Mesodermal cell (in vitro differentiated cells): Measurements from ENCODE around the gene CTDSP1.

Experiments used
- H3K27ac ChIP-seq: 2 replicates; pipeline ENCODE4 v1.7.0; 2013; ENCODE audit warnings: mild to moderate bottlenecking, low read depth, low read length, moderate library complexity; ENCODE audit not compliant: severe bottlenecking
- H3K36me3 ChIP-seq: 2 replicates; pipeline ENCODE4 v1.7.1; 2013; ENCODE audit warnings: mild to moderate bottlenecking, low read length, moderate library complexity; ENCODE audit not compliant: control insufficient read depth, insufficient read depth
- H3K4me1 ChIP-seq: one replicate; pipeline ENCODE4 v1.7.1; 2013; ENCODE audit warnings: mild to moderate bottlenecking, low read length; ENCODE audit not compliant: insufficient read depth, control insufficient read depth, poor library complexity, severe bottlenecking
- H3K4me3 ChIP-seq: 2 replicates; pipeline ENCODE4 v1.7.0; 2013; ENCODE audit warnings: low read length, control low read depth, mild to moderate bottlenecking; ENCODE audit not compliant: insufficient read depth, poor library complexity, severe bottlenecking; ENCODE audit errors: extremely low read depth
- H3K9me3 ChIP-seq: 2 replicates; pipeline ENCODE4 v1.7.1; 2013; ENCODE audit warnings: mild to moderate bottlenecking, low read length, moderate library complexity; ENCODE audit not compliant: control insufficient read depth
- WGBS, 2 experiments: methylation state at CpG; one replicate each; pipeline ENCODE4 v1.1.5; 2013; ENCODE audit warnings: missing lambda C conversion rate in 2 of 2; ENCODE audit not compliant: insufficient coverage in 2 of 2; 5-methylcytosine and 5-hydroxymethylcytosine counted together

Gene CTDSP1

DNA sequence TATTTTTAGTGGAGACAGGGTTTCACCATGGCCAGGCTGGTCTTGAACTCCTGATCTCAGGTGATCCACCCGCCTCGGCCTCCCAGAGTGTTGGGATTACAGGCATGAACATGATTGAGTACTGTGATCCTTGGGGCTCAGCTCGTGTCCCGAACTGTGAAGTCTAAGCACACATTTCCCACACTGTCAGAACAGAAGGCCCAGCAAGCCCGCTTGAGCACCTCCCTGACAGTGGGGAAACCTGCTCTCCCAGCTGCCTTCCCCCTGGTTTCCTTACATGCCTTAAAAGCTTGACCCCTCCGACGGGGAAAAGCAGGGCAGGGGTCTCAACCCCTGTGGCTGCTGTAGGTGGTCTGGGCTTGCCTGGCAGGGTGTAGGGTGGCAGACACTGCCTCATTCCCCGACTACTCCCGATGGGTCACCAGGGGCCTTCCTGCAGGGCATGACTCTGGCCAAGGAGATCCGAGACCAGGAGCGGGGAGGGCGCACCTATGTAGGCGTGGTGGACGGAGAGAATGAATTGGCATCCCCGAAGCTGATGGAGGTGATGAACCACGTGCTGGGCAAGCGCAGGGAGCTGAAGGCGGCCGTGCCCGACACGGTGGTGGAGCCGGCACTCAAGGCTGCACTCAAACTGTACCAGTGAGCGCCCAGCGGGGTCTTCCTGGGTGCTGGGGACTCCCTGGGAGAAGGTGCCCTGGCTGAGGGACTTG lies 29.3 kb downstream of the CTDSP1 start:
- Histone ChIP-seq H3K4me3 (no peak overlapping the region), H3K27ac (no peak overlapping the region), H3K4me1 (no peaks in the 10 kb centered on the region), H3K36me3 (no peaks in the 10 kb centered on the region), H3K9me3 (no peaks in the 10 kb centered on the region)
- 92 to 96% methylated on average over 19 of the region's 24 CpGs for WGBS, 2 experiments

DNA sequence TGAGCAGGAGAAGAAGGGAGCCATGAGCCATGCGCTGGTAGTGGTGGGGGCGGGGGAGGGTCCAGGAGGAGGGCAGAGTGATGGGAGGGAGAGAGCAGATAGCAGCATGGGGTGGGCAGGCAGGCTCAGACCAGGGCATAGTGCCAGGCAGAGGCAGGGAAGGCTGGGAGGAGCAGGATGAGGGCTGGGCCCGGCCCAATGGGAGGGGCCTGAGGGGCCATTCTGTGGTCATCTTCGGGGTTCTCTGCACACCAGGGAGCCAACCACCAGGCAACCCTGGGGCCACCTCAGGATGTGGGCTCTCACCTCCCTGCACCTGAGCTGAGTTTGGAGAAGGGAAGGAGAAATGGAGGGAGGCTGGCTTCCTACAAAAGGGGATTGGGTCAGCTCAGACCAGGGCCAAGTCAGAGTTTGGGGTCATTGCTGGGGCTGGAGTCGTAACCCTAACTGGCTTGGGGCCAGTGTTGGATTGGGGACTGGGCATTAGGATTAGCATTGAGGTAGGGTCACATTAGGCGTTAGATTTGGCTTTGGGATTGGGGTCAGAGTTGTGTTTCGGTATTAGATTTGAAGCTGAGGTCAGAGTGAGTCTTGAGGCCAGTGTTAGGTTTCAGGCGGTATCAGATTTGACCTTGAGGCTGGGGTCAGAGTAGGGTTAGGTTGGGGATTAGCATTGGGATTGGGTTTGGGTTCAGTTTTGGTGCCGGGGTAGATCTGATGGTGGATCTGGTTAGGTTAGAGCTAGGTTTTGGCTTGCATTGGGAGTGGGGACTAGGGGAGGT lies 30.4 kb downstream of the CTDSP1 start:
- Histone ChIP-seq H3K36me3 (no peaks in the 10 kb centered on the region), H3K4me1 (no peaks in the 10 kb centered on the region), H3K4me3 (no peak overlapping the region), H3K27ac (no peak overlapping the region), H3K9me3 (no peaks in the 10 kb centered on the region)
- WGBS, 2 experiments, result 82 to 93% methylated on average over 6 to 7 of the region's 9 CpGs

GRCh38 chr2:218430721-218431120 lies 31.1 kb downstream of the CTDSP1 start:
- WGBS, 2 experiments, result 94 to 97% methylated on average over 8 to 9 of the region's 11 CpGs
- no peaks in the 10 kb centered on the region for H3K36me3 ChIP-seq
- H3K4me1 ChIP-seq, result no peaks in the 10 kb centered on the region
- no peaks in the 10 kb centered on the region for H3K9me3 ChIP-seq
- no peak overlapping the region for H3K4me3 ChIP-seq
- no peak overlapping the region for H3K27ac ChIP-seq

GRCh38 chr2:218431878-218432277 lies 32.2 kb downstream of the CTDSP1 start:
- Histone ChIP-seq H3K36me3 (no peaks in the 10 kb centered on the region), H3K27ac (no peak overlapping the region), H3K4me1 (no peaks in the 10 kb centered on the region), H3K4me3 (no peak overlapping the region), H3K9me3 (no peaks in the 10 kb centered on the region)
- WGBS, 2 experiments, result 84 to 85% methylated on average over 8 to 10 of the region's 10 CpGs

- Histone ChIP-seq H3K9me3 (no peaks in the 10 kb centered on the region), H3K27ac (no peak overlapping the region), H3K4me3 (no peak overlapping the region), H3K4me1 (no peaks in the 10 kb centered on the region), H3K36me3 (no peaks in the 10 kb centered on the region)
- WGBS, 2 experiments, result 94 to 95% methylated on average over 3 to 5 of the region's 8 CpGs
Observed at GRCh38 chr2:218432676-218433365, 33.2 kb downstream of the CTDSP1 start.

DNA sequence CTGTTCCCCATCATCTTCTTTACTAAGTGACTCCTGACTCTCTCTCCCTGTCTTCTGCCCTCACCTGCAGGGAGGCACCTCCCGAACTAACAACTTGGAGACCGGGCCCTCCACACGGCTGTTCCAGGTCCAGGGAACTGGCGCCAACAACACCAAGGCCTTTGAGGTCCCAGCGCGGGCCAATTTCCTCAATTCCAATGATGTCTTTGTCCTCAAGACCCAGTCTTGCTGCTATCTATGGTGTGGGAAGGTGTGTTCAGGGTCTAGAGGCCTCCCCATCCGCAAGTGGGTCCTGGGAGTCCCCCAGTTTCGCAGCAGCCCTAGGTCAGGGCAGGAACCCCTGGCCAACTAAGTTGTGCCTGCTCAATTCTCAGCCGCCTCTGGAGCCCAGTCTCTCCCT lies 34.8 kb downstream of the CTDSP1 start:
- no peak overlapping the region for H3K27ac ChIP-seq
- H3K36me3 ChIP-seq, result no peaks in the 10 kb centered on the region
- no peaks in the 10 kb centered on the region for H3K9me3 ChIP-seq
- no peaks in the 10 kb centered on the region for H3K4me1 ChIP-seq
- WGBS, 2 experiments, result 92 to 96% methylated on average over 7 to 8 of the region's 9 CpGs
- no peak overlapping the region for H3K4me3 ChIP-seq

DNA sequence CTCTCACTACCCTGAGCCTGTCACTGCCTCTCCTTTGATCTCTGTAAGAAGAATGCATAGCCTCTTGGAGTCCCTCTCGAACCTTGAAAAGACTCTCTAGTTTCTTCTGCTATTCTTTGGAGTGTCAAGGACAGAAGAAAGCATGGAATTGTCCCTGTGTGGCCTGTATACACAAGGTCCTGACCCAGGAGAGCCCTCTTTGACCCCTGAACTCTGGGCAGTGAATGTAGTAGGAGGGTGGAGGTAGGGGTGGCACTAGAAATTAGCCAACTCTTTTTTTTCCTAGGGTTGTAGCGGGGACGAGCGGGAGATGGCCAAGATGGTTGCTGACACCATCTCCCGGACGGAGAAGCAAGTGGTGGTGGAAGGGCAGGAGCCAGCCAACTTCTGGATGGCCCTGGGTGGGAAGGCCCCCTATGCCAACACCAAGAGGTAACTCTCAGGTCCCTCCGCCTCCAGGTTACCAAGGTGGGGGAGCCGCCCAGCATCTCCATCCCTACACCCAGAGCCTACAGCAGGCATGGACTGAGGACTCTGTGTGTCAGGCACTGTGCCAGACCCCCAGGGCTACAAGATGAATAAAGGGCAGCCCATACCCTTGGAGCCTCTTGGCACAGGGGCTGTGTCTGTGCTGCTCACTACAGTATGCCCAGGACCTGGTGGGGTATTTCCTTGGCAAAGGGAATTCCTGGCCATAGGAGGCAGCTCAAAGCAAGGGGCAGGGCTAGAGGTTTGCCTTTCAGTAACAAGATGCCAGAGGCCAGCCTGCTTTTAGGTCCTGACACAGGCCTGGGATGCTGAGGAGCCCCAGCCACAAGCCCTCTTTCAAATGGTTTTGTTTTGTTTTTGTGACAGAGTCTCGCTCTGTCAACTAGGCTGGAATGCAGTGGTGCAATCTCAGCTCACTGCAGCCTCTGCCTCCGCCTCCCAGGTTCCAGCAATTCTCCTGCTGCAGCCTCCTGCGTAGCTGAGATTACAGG lies 35.6 kb downstream of the CTDSP1 start:
- H3K27ac ChIP-seq, result no peak overlapping the region
- H3K9me3 ChIP-seq, result no peaks in the 10 kb centered on the region
- H3K36me3 ChIP-seq, result no peaks in the 10 kb centered on the region
- WGBS, 2 experiments, result 84 to 91% methylated on average over 6 to 10 of the region's 11 CpGs
- H3K4me3 ChIP-seq, result no peak overlapping the region
- H3K4me1 ChIP-seq, result no peaks in the 10 kb centered on the region

DNA sequence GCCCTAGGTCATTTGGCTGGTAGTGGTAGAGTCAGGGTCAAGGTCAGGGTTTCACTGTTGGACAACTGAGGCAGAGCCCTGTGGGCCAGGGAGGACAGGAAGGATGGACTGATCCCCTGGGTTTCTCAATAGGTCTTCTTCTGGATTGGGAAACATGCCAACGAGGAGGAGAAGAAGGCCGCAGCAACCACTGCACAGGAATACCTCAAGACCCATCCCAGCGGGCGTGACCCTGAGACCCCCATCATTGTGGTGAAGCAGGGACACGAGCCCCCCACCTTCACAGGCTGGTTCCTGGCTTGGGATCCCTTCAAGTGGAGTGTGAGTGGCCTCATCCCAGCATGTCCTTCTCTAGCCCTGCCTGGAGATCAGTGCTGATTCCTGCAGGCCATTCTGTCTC lies 37.3 kb downstream of the CTDSP1 start:
- Histone ChIP-seq H3K4me1 (no peaks in the 10 kb centered on the region), H3K9me3 (no peaks in the 10 kb centered on the region), H3K27ac (no peak overlapping the region), H3K4me3 (no peak overlapping the region), H3K36me3 (no peaks in the 10 kb centered on the region)
- 86 to 95% methylated on average over 1 to 4 of the region's 5 CpGs for WGBS, 2 experiments

DNA sequence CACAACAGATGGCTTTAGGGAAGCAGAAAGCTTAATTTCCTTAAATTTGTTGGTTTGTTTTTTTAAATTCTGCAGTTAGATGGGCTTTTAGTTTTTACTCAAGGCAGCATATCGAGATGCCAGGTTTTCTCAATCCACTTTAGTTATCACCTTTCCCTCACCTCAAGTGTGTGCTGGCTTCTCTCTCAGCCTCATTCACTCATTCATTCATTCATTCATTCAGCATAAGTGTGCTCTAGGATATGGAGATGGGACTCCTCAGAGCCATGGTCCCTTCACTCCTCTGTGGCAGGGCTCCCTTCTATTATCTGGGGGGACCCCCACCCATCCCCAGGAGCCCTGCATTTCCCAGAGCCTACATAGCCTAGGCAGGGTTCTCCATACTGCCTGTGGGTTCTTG lies 38.3 kb downstream of the CTDSP1 start:
- H3K27ac ChIP-seq, result no peak overlapping the region
- no peaks in the 10 kb centered on the region for H3K36me3 ChIP-seq
- WGBS, 2 experiments, result 100% methylated on average over 1 of the region's 1 CpG; no CpG with 5 or more reads in 1 of the 2 experiments

DNA sequence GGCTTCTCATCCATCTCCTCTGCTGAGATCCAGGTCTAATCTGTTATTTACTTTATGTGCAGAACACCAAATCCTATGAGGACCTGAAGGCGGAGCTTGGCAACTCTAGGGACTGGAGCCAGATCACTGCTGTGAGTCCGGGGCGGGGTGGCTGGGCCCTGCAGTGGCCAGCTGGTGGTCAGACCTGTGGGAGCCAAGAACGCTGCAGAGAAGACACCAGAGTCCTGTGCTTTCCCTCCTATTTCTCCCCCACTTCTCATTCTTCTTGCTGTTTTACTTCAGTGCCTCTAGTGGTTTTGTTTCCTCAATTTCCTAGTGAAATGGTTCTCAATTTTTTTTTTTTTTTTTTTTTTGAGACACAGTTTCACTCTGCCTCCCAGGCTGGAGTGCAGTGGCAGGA lies 38.9 kb downstream of the CTDSP1 start:
- H3K36me3 ChIP-seq, result no peaks in the 10 kb centered on the region
- H3K4me3 ChIP-seq, result no peak overlapping the region
- H3K27ac ChIP-seq, result no peak overlapping the region
- 95 to 100% methylated on average over 3 to 4 of the region's 4 CpGs for WGBS, 2 experiments
- H3K4me1 ChIP-seq, result no peaks in the 10 kb centered on the region
- no peaks in the 10 kb centered on the region for H3K9me3 ChIP-seq

More for the DNA sequence above, 38.3 kb downstream of the CTDSP1 start:
- Histone ChIP-seq H3K9me3 (no peaks in the 10 kb centered on the region), H3K4me3 (no peak overlapping the region), H3K4me1 (no peaks in the 10 kb centered on the region)
